WTC11 (cell line): Measurements from ENCODE around the gene D2HGDH. TPM values are rescaled to one million over a fixed set of nuclear protein-coding genes. Genes with fewer than 3 reads are reported as not detected.
"Not testable (repeated sequence)": the region's sequence is repeated elsewhere in the genome, so short reads cannot be mapped to it uniquely, and the experiment has no call there.

ENCODE experiments used
- ATAC-seq: fragments of 200-7000 bp; cut with Tn5 transposase; 2 replicates; pipeline ENCODE4 v1.10.0; 2021; ENCODE audit warnings: mild to moderate bottlenecking, moderate library complexity
- CTCF ChIA-PET: fragments of 300-600 bp; sonication (Branson Sonifier 250); formaldehyde crosslinking; loops from one replicate; lab custom pipeline; 2021; ENCODE audit warnings: antibody characterized with exemption; lab: Charles Lee
- POLR2A ChIA-PET: fragments of 350-600 bp; sonication (Branson Sonifier 250); formaldehyde crosslinking; loops from one replicate; lab custom pipeline; 2021; ENCODE audit warnings: antibody characterized with exemption; lab: Charles Lee
- DNase-seq: peaks from one replicate; pipeline ENCODE4 v3.0.0; 2021; ENCODE audit warnings: low spot score
- H3K27ac Mint-ChIP-seq: 2 replicates; pipeline ENCODE4 v1.8.0; 2021; ENCODE audit warnings: mixed read lengths
- H3K27me3 Mint-ChIP-seq: 2 replicates; pipeline ENCODE4 v1.8.0; 2021; ENCODE audit warnings: low read depth, mild to moderate bottlenecking, moderate library complexity, mixed read lengths
- H3K36me3 Mint-ChIP-seq: 2 replicates; pipeline ENCODE4 v1.8.0; 2021; ENCODE audit warnings: mixed read lengths
- H3K4me1 Mint-ChIP-seq: 2 replicates; pipeline ENCODE4 v1.8.0; 2022; ENCODE audit warnings: mixed read lengths
- H3K4me3 Mint-ChIP-seq: 2 replicates; pipeline ENCODE4 v1.8.0; 2021; ENCODE audit warnings: mild to moderate bottlenecking, moderate library complexity, mixed read lengths
- H3K9me3 Mint-ChIP-seq: 2 replicates; pipeline ENCODE4 v1.8.0; 2021; ENCODE audit warnings: mixed read lengths
- CREB1 ChIP-seq: sonication (generic); formaldehyde crosslinking; IDR thresholded peaks from 2 replicates; pipeline ENCODE4 v1.8.0; 2023; ENCODE audit warnings: mild to moderate bottlenecking, missing genetic modification reagents
- CREM ChIP-seq: sonication (generic); formaldehyde crosslinking; IDR thresholded peaks from 2 replicates; pipeline ENCODE4 v1.8.1; 2022; ENCODE audit warnings: mild to moderate bottlenecking, missing genetic modification reagents, moderate library complexity
- FOXK1 ChIP-seq: sonication (generic); formaldehyde crosslinking; IDR thresholded peaks from 2 replicates; pipeline ENCODE4 v1.8.0; 2022; ENCODE audit warnings: mild to moderate bottlenecking, moderate library complexity, missing genetic modification reagents
- IRF2 ChIP-seq: sonication (generic); formaldehyde crosslinking; IDR thresholded peaks from 2 replicates; pipeline ENCODE4 v1.8.0; 2022; ENCODE audit warnings: low read depth, missing genetic modification reagents, borderline replicate concordance
- JUN ChIP-seq: sonication (generic); formaldehyde crosslinking; IDR thresholded peaks from 2 replicates; pipeline ENCODE4 v1.8.0; 2023; ENCODE audit warnings: mild to moderate bottlenecking, missing genetic modification reagents
- MAX ChIP-seq: sonication (generic); formaldehyde crosslinking; IDR thresholded peaks from 2 replicates; pipeline ENCODE4 v1.8.0; 2022; ENCODE audit warnings: mild to moderate bottlenecking, missing genetic modification reagents
- MLX ChIP-seq: sonication (generic); formaldehyde crosslinking; IDR thresholded peaks from 2 replicates; pipeline ENCODE4 v1.8.1; 2023; ENCODE audit warnings: mild to moderate bottlenecking, missing genetic modification reagents, moderate library complexity
- NR2C2 ChIP-seq: sonication (generic); formaldehyde crosslinking; IDR thresholded peaks from 2 replicates; pipeline ENCODE4 v1.8.0; 2022; ENCODE audit warnings: mild to moderate bottlenecking, missing genetic modification reagents
- PRRX2 ChIP-seq: fragments of 250-450 bp; sonication (Bioruptor Pico); IDR thresholded peaks from 2 replicates; pipeline ENCODE4 v1.8.0; 2021; ENCODE audit warnings: mild to moderate bottlenecking
- SMAD3 ChIP-seq: sonication (generic); formaldehyde crosslinking; IDR thresholded peaks from 2 replicates; pipeline ENCODE4 v1.8.0; 2022; ENCODE audit warnings: missing genetic modification reagents, mild to moderate bottlenecking, borderline replicate concordance
- SOX15 ChIP-seq: fragments of 250-450 bp; sonication (Bioruptor Pico); IDR thresholded peaks from 2 replicates; pipeline ENCODE4 v1.9.0; 2021; ENCODE audit warnings: mild to moderate bottlenecking
- TP53 ChIP-seq: sonication (generic); formaldehyde crosslinking; IDR thresholded peaks from 2 replicates; pipeline ENCODE4 v1.8.1; 2023; ENCODE audit warnings: mild to moderate bottlenecking, missing genetic modification reagents
- ZNF121 ChIP-seq: sonication (generic); formaldehyde crosslinking; IDR thresholded peaks from 2 replicates; pipeline ENCODE4 v1.8.0; 2023; ENCODE audit warnings: missing genetic modification reagents
- ZNF263 ChIP-seq: sonication (generic); formaldehyde crosslinking; IDR thresholded peaks from 2 replicates; pipeline ENCODE4 v1.8.1; 2022; ENCODE audit warnings: low read depth, mild to moderate bottlenecking, moderate library complexity, missing genetic modification reagents
- total RNA-seq: library from RNA; stranded (reverse); gene quantifications from 3 replicates; pipeline ENCODE4 v1.2.3, GENCODE V29; 2021
- TF ChIP-seq, protein P1 (sequence below): sonication (generic); formaldehyde crosslinking; IDR thresholded peaks from 2 replicates; pipeline ENCODE4 v1.8.0; 2022; ENCODE audit warnings: mild to moderate bottlenecking, missing genetic modification reagents
- TF ChIP-seq, protein P2 (sequence below): fragments of 250-450 bp; sonication (Bioruptor Pico); conservative IDR thresholded peaks from 2 replicates; pipeline ENCODE4 v1.9.0; 2021; ENCODE audit warnings: mild to moderate bottlenecking
- TF ChIP-seq, protein P3 (sequence below): fragments of 250-450 bp; sonication (Bioruptor Pico); IDR thresholded peaks from 2 replicates; pipeline ENCODE4 v1.8.0; 2021; ENCODE audit warnings: mild to moderate bottlenecking
- TF ChIP-seq, protein P4 (sequence below): fragments of 250-450 bp; sonication (Bioruptor Pico); IDR thresholded peaks from 2 replicates; pipeline ENCODE4 v1.9.0; 2021; ENCODE audit warnings: moderate library complexity, mild to moderate bottlenecking, inconsistent platforms, borderline replicate concordance
- TF ChIP-seq, protein P5 (sequence below): sonication (generic); formaldehyde crosslinking; IDR thresholded peaks from 2 replicates; pipeline ENCODE4 v1.8.1; 2023; ENCODE audit warnings: mild to moderate bottlenecking, missing genetic modification reagents, borderline replicate concordance
- TF ChIP-seq, protein P6 (sequence below): sonication (generic); formaldehyde crosslinking; conservative IDR thresholded peaks from 2 replicates; pipeline ENCODE4 v1.8.1; 2022; ENCODE audit warnings: mild to moderate bottlenecking, missing genetic modification reagents

Gene D2HGDH
- total RNA-seq, 1 experiment from 2014 or later: 22.7 TPM

- peaks cover 20% of the 10 kb centered on the region for H3K4me1 Mint-ChIP-seq
- peak overlapping the region; percentile 30 for H3K4me3 Mint-ChIP-seq
- TF ChIP-seq JUN (CRISPR knock-in tag): no peak
- no peak for TF ChIP-seq MLX (CRISPR knock-in tag)
- TF ChIP-seq NR2C2 (CRISPR knock-in tag): no peak
- TF ChIP-seq CREM: no peak
- TF ChIP-seq IRF2 (CRISPR knock-in tag): no peak
- TF ChIP-seq, protein P1, sequence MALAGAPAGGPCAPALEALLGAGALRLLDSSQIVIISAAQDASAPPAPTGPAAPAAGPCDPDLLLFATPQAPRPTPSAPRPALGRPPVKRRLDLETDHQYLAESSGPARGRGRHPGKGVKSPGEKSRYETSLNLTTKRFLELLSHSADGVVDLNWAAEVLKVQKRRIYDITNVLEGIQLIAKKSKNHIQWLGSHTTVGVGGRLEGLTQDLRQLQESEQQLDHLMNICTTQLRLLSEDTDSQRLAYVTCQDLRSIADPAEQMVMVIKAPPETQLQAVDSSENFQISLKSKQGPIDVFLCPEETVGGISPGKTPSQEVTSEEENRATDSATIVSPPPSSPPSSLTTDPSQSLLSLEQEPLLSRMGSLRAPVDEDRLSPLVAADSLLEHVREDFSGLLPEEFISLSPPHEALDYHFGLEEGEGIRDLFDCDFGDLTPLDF (CRISPR knock-in tag): no peak
- TF ChIP-seq, protein P2, sequence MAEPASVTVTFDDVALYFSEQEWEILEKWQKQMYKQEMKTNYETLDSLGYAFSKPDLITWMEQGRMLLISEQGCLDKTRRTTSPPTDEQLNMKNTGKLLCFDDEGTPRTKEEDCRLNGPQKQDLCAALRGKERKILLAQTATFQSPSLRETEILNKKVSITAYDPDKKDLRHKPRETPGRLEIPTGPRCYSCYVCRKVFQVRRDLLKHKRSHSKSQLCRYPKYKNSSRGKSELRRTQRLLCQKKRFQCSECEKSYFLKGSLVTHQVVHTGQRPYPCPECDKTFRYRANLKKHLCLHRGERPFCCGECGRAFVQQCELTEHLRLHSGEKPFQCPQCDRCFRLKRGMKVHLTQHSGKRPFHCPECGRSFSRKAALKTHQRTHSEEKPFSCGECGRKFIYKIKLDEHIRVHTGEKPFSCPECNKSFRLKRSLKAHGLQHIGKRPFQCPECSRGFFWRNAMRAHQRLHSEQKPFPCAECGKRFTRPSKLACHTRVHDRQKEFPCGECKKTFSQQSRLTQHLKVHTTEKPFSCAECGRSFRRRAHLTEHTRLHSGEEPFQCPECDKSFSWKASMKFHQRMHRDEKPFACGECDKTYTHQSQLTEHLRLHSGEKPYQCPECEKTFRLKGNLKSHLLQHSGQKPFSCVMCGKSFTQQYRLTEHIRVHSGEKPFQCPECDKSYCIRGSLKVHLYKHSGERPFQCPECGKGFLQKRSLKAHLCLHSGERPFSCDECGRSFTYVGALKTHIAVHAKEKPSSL (CRISPR knock-in tag): no peak
- no peak for TF ChIP-seq MAX (CRISPR knock-in tag)
- no peak for TF ChIP-seq PRRX2
- TF ChIP-seq ZNF121 (CRISPR knock-in tag): no peak
- TF ChIP-seq, protein P3, sequence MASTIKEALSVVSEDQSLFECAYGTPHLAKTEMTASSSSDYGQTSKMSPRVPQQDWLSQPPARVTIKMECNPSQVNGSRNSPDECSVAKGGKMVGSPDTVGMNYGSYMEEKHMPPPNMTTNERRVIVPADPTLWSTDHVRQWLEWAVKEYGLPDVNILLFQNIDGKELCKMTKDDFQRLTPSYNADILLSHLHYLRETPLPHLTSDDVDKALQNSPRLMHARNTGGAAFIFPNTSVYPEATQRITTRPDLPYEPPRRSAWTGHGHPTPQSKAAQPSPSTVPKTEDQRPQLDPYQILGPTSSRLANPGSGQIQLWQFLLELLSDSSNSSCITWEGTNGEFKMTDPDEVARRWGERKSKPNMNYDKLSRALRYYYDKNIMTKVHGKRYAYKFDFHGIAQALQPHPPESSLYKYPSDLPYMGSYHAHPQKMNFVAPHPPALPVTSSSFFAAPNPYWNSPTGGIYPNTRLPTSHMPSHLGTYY (CRISPR knock-in tag): no peak
- no peak for TF ChIP-seq SOX15 (CRISPR knock-in tag)
- no peak for TF ChIP-seq CREB1 (CRISPR knock-in tag)
- TF ChIP-seq, protein P4, sequence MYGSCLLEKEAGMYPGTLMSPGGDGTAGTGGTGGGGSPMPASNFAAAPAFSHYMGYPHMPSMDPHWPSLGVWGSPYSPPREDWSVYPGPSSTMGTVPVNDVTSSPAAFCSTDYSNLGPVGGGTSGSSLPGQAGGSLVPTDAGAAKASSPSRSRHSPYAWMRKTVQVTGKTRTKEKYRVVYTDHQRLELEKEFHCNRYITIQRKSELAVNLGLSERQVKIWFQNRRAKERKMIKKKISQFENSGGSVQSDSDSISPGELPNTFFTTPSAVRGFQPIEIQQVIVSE: no peak
- peaks cover 25% of the 10 kb centered on the region for H3K27me3 Mint-ChIP-seq
- POLR2A ChIA-PET: no interaction called here
- DNase-seq: no peak
- no peak overlapping the region for H3K27ac Mint-ChIP-seq
- CTCF ChIA-PET: interaction anchor here (0.9 to 2.4 kb wide), 6 partner anchors 29 to 76 kb away, joined by 3 to 8 read pairs (median 4); partner anchors contain the start of gene D2HGDH
- H3K36me3 Mint-ChIP-seq: no peaks in the 10 kb centered on the region
- ATAC-seq: peak; percentile 10
- H3K9me3 Mint-ChIP-seq: no peaks in the 10 kb centered on the region
These were observed 70.1 kb downstream of the D2HGDH start for GRCh38 chr2:241804326-241805229.

DNA sequence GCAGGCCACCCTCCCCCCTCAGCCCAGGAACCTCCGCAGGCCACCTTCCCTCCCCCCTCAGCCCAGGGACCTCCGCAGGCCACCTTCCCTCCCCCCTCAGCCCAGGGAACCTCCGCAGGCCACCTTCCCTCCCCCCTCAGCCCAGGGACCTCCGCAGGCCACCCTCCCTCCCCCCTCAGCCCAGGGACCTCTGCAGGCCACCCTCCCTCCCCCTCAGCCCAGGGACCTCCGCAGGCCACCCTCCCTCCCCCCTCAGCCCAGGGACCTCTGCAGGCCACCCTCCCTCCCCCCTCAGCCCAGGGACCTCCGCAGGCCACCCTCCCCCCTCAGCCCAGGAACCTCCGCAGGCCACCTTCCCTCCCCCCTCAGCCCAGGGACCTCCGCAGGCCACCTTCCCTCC is 71.8 kb downstream of the D2HGDH start:
- H3K36me3 Mint-ChIP-seq, ATAC-seq, H3K9me3 Mint-ChIP-seq, DNase-seq, POLR2A ChIA-PET, H3K27ac Mint-ChIP-seq, CTCF ChIA-PET, H3K4me3 Mint-ChIP-seq: not testable (repeated sequence)
- Mint-ChIP-seq H3K27me3 (peaks cover 25% of the 10 kb centered on the region), H3K4me1 (peaks cover 20% of the 10 kb centered on the region)

- H3K36me3 Mint-ChIP-seq: no peaks in the 10 kb centered on the region
- TF ChIP-seq SMAD3 (CRISPR knock-in tag) (no peak), SOX15 (CRISPR knock-in tag) (no peak), TP53 (CRISPR knock-in tag) (no peak), ZNF263 (CRISPR knock-in tag) (no peak), FOXK1 (CRISPR knock-in tag) (no peak)
- TF ChIP-seq, protein P5, sequence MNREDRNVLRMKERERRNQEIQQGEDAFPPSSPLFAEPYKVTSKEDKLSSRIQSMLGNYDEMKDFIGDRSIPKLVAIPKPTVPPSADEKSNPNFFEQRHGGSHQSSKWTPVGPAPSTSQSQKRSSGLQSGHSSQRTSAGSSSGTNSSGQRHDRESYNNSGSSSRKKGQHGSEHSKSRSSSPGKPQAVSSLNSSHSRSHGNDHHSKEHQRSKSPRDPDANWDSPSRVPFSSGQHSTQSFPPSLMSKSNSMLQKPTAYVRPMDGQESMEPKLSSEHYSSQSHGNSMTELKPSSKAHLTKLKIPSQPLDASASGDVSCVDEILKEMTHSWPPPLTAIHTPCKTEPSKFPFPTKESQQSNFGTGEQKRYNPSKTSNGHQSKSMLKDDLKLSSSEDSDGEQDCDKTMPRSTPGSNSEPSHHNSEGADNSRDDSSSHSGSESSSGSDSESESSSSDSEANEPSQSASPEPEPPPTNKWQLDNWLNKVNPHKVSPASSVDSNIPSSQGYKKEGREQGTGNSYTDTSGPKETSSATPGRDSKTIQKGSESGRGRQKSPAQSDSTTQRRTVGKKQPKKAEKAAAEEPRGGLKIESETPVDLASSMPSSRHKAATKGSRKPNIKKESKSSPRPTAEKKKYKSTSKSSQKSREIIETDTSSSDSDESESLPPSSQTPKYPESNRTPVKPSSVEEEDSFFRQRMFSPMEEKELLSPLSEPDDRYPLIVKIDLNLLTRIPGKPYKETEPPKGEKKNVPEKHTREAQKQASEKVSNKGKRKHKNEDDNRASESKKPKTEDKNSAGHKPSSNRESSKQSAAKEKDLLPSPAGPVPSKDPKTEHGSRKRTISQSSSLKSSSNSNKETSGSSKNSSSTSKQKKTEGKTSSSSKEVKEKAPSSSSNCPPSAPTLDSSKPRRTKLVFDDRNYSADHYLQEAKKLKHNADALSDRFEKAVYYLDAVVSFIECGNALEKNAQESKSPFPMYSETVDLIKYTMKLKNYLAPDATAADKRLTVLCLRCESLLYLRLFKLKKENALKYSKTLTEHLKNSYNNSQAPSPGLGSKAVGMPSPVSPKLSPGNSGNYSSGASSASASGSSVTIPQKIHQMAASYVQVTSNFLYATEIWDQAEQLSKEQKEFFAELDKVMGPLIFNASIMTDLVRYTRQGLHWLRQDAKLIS (CRISPR knock-in tag): no peak
- TF ChIP-seq, protein P6, sequence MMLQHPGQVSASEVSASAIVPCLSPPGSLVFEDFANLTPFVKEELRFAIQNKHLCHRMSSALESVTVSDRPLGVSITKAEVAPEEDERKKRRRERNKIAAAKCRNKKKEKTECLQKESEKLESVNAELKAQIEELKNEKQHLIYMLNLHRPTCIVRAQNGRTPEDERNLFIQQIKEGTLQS (CRISPR knock-in tag): no peak
These were observed 73.8 kb downstream of the D2HGDH start for GRCh38 chr2:241808051-241808720.

More at GRCh38 chr2:241808051-241808720, 73.8 kb downstream of the D2HGDH start:
- DNase-seq: no peak
- Mint-ChIP-seq H3K27ac (peak overlapping the region; percentile 77), H3K4me1 (peaks cover 20% of the 10 kb centered on the region), H3K27me3 (peaks cover 18% of the 10 kb centered on the region), H3K4me3 (no peak overlapping the region), H3K9me3 (no peaks in the 10 kb centered on the region)
- ATAC-seq: no peak
- CTCF ChIA-PET: no interaction called here
- POLR2A ChIA-PET: no interaction called here
